LoVo (cell line): ENCODE data around the gene IRF2.
A peak's percentile ranks its signal among the peaks of the same experiment; 100 is the strongest.

Experiments
- DNase-seq: peaks from one replicate; pipeline ENCODE4 v3.0.0-alpha.2; 2016; ENCODE audit warnings: low spot score

The IRF2 gene

DNA sequence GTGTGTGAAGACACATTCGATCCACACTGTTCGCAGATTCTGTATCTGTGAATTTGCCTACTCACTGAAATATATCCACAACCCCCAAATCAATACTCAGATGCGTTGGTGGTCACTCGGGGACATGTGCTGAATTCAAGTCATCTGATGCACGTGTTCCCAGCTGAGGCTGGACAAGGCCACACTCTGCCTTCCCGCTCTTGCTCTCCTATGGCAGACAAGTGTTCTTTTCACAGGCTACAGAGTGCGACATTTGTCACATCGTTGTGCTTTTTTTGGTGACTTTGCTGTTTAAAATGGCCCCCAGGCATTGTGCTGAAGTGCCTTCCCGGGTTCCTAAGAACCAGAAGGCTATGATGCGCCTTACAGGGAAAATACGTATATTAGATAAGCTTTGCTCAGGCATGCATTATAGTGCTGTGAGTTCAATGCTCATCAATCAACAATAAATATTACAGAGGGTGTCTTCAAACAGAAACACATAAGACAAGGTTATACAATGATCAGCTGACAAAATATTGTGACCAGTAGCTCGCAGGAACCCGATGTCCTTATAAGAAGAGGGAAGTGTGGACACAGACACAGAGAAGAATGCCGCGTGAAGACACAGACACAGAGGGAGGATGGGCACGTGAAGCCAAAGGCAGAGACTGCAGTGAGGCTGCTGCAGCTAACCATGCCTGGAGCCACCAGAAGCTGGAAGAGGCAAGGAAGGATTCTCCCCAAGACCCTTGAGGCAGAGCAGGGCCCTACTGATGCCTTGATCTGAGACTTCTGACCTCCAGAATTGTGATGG is 42.0 kb downstream of the IRF2 start:
- no peak for DNase-seq

DNA sequence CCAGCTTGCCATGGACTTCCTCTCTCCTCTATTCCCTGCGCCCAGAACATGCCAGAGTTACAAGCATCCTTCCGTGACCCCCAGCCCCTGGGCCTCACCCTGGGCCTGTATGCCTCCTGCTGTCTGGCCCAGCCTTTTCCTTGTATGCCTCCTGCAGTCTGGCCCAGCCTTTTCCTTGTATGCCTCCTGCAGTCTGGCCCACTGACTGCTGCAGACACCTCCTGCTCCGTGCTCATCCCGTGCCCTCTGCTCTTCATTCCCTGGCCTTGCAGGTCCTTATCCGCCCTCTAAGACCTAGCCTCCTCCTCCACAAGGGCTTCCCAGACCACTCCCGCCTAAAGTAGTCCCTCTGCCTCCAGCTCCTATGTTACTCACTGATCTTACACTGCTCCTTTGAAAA is 44.2 kb downstream of the IRF2 start:
- no peak for DNase-seq

DNA sequence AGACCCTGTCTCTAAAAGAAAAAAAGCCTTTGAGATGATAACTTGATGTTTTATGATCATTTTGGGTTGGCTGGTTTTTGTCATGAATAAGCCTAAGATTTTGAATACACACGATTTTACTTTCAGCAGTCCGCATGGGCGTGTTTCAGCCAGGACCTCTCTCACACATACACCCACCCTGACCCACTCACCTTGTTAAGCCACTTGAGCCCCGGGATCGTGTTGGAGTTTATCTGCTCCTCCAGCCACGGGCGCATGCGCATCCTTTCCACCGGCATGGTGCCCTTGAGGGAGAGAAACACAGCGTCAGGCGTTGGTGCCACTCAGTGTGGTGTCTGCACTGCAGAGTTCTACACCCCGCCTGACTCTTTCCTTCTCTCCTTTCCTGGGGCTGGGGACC is 45.6 kb downstream of the IRF2 start:
- DNase-seq: no peak

GRCh38 chr4:184427687-184428086 is 46.7 kb downstream of the IRF2 start:
- DNase-seq: no peak

- no peak for DNase-seq
Measured at GRCh38 chr4:184427093-184427492, 47.3 kb downstream of the IRF2 start.

DNA sequence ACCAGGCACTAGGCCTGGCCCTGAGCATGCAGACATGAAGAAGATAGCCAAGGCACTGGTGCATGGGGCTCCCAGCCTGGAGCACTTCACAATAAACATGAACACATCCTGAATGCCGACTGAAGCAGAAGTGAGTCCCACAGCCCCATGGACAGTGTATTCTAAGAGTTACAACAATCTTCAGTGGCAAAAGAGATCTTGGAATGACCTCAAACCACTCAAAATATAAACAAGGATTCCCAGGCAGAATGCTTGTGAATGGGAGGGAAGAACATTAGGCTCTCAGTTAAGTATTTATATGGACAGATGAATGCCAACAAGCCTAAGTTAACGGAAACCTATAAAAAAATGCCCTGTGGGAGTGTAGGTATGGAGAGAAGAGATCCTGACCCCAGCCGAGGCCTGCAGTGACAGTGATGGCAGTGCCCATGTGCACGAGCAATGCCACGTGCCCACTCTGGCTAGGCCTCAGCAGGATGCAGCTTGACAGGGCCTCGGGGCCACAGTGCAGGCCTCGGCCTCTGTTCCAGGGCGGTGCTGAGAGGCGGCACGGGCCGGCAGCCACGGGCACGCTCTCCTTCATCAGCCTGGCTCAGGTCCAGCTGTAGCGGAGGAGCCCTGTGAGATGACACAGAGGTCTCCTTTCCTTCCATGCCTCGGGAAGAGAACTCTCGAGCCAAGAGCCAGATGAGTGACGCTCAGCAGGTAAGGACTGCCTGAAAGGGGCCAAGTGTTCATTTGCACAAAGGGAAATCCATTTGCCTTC is 49.2 kb downstream of the IRF2 start:
- no peak for DNase-seq

DNA sequence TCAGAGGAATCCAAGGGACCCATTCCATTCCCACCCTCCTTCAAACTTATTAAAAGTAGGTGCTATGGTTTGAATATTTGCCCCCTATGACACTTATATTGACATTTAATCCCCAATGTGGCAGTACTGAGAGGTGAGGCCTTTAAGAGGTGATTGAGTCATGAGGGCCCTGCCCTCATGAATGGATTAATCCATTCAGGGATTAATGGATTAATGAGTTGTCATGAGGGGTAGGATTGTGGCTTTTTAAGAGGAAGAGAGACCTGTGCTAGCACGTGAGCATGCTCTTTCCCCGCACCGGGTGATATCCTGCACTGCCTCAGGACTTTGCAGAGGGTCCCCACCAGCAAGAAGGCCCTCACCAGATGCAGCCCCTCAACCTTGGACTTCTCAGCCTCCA is 50.1 kb downstream of the IRF2 start:
- DNase-seq: no peak

DNA sequence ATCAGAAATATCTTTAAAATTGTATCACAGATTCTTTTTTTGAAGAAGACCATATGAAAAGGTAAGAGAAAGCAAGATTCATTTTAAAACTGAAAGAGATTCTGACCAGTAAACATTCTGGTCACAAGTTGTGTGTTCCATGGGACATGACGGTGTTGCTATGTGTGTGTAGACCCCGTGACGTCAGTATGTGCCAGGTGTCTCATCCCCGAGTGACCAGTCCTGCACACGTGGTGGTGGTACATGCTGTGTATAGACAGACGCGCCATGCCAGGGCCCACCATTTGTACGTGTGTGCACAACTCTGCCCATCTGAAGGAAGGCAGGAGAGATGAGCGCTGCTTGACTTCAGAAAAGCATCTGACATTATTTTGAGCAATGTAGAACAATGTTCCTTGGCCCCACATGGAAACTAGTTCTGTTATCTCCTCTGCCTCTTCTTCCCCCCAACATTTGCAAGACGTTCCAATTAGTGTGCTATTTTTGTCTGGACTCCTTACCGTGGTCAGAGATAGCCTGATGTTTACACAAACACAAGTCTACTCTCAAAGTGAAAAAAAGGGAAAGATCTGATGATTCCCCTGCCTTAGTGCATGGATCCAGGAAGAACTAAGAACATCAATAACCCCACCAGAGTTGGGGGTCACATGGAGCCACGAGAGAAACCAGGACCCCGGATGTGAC is 51.2 kb downstream of the IRF2 start:
- DNase-seq: no peak

DNA sequence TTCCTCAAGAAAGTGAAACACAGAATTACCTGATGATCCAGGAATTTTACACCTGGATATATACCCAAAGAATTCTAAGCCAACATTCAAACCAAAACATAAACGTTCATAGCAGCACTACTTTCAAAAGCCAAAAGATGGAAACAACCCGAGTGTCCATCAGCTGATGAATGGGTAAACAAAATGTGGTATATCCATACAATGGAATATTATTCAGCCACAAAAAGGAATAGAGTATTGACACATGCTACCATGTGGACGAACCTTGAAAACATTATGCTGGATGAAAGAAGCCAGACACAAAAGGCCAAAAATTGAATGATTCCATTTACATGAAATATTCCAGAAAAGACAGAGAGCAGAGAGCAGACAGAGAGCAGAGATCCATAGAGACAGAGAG is 52.0 kb downstream of the IRF2 start:
- DNase-seq: no peak

GRCh38 chr4:184421533-184422155 is 52.7 kb downstream of the IRF2 start:
- no peak for DNase-seq

DNA sequence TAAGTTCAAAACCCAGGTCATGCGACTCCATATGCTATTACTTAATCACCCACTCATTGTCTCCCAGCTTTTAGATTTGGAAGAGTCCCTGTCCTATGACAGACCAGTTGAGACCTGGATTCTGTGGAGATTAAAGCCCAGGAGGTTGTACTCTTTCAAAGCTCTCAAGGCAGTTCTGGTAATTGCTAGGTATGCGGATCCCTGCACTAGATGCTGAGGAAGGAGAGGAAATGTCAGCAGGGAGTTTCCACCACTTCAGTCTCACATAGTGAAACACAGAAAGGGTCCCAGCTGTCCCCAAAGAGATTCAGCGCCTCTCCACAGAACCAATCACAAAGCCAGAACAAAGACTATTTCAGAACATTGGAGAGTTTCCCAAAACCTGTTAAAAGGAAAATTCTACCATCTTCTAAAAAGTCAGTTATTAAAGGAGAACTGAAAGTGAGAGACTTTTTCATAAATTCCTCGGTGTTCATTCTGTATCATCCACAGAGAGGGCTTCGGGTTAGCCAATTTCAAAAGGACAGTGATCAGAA is 53.4 kb downstream of the IRF2 start:
- no peak for DNase-seq

DNA sequence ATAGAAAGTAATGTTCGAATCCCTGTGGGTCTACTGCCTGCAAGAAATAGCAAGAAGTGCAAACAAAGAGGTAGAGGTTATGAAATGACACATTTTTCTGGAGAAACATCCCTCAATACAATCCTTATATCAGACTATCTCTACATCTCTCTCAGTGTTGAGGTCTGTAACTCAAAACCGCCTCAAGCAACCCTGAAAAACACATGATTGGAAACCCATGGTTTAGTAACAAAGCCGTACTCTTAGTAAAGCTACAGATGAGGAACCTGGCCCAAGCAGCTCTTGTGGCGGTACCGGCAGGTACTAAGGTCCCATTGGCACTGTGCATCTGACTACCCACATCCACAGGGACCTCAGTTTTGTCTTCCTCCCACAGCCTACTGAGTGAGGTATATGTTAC is 53.9 kb downstream of the IRF2 start:
- no peak for DNase-seq

GRCh38 chr4:184419976-184420375 is 54.4 kb downstream of the IRF2 start:
- DNase-seq: no peak

DNA sequence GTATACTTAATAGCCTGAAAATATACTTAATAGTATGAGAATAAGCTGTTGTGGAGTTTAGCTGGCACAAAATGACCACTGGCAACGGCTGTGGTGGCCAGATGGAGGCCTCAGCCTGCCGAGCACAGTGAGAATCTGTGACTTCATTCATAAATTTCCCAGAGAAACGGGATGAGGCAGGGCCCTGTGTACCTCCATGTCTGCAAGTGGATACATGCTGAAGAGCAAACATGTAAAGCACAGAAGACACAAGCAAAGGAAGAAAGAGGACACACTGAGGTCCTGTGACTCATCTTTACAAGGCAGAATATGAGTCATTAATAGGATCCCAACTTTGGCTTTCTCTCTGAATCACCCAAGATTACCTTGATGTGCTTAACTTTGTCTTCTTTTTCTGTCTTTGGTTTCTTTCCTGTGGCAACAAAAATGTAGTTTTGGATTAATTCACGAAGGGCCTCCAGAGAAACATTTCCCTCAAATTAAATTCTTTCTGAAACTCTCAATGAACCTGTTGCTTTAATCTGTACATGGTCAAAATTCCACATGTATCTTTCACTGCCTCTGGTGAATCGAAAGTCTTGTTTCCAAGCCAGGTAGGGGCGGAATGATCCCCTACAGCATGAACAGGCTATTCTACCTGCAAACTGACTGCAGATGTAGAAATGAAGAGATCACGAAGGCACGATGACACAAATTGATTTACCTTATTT is 56.4 kb downstream of the IRF2 start:
- DNase-seq: peak; percentile 70

- DNase-seq: no peak
Measured at GRCh38 chr4:184416913-184417734, 57.2 kb downstream of the IRF2 start.

GRCh38 chr4:184415071-184415470 is 59.3 kb downstream of the IRF2 start:
- DNase-seq: no peak

- DNase-seq: no peak
Measured at GRCh38 chr4:184413261-184414046, 60.9 kb downstream of the IRF2 start.

- no peak for DNase-seq
Measured at GRCh38 chr4:184410748-184411147, 63.6 kb downstream of the IRF2 start.

GRCh38 chr4:184409911-184410692 is 64.2 kb downstream of the IRF2 start:
- no peak for DNase-seq
